Measurements from ENCODE around the gene PDE4B.

DNA sequence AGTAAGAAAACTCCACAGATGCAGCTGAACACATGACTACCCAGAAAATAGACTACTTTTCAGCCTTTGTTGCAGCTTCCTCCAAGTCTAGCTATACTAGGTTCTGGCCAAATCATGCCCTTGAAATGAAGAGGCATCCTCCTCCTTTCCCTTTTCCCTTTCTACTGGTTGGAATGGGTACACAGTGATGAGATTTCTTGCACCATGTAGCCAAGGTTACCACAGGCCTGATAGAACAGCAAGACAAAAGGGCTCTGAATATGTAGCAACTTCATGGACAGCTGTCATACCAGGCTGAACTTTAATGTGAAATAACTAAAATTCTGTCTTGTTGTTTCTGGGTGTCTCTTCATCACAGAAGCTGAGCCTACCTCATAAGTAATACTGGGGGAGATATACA is 146.5 kb downstream of the PDE4B start:
- TF ChIP-seq, protein P1, sequence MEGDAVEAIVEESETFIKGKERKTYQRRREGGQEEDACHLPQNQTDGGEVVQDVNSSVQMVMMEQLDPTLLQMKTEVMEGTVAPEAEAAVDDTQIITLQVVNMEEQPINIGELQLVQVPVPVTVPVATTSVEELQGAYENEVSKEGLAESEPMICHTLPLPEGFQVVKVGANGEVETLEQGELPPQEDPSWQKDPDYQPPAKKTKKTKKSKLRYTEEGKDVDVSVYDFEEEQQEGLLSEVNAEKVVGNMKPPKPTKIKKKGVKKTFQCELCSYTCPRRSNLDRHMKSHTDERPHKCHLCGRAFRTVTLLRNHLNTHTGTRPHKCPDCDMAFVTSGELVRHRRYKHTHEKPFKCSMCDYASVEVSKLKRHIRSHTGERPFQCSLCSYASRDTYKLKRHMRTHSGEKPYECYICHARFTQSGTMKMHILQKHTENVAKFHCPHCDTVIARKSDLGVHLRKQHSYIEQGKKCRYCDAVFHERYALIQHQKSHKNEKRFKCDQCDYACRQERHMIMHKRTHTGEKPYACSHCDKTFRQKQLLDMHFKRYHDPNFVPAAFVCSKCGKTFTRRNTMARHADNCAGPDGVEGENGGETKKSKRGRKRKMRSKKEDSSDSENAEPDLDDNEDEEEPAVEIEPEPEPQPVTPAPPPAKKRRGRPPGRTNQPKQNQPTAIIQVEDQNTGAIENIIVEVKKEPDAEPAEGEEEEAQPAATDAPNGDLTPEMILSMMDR (IDR thresholded peaks at IDR 0.05): no peak
- TF ChIP-seq POLR2A (IDR thresholded peaks at IDR 0.05): no peak

All from esophagus squamous epithelium (tissue), 4 donors.